GM12892 (cell line): ENCODE data around the gene CIDEB.

Experiments
- POLR2A ChIP-seq: IDR thresholded peaks from 2 replicates; pipeline ENCODE4 v1.6.1; 2011; ENCODE audit warnings: low read depth, low read length, control low read depth
- POLR2AphosphoS5 ChIP-seq: IDR thresholded peaks from 2 replicates; pipeline ENCODE4 v1.6.1; 2011; ENCODE audit warnings: low read depth, low read length, control low read depth
- TAF1 ChIP-seq: IDR thresholded peaks from 2 replicates; pipeline ENCODE4 v1.6.1; 2011; ENCODE audit warnings: low read depth, mild to moderate bottlenecking, control low read depth, low read length, borderline replicate concordance

DNA sequence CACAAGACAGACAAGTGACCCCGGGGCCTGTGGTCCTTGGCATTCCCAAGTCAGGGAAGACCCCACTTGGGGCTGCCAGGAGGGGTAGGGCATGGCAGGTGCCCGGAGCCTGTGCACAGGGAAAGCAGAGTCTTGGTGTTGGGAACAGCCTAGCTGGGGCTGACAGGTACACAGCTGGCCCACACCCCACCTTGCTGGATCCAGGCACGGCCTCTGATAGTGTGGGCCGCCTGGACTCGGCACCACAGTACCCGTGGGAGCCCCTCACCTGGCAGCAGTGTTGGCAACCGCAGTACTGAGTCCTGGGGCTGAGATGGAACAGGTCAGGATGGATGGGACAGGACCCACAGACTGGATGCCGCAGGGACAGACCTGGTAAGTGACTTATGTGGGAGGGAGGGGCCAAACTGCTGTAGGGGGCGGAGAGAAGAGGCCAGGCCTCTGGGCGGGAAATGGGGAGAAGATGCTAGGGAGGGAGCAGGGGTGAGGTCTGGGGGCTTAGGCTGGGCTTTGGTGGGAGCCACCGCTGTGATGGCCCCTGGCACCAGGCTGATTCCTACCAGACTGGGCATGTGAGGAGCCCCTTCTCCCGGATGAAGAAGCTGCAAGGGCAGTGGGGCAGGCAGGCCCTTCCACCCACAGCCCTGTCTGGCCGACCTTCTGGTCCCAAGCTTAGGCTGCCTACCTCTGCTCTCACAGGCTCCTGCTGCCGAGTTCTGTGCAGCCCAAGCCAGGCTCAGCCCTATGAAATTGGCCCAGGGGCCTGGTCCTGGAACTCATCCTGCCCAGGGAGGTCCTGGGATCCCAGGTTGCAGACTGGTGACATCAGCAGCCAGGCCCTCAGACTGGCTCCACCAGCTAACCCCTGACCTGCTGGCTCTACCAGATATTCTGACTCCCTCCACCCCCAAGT, 44.7 kb downstream of the CIDEB start, which contains the start of gene TGM1:
- TF ChIP-seq POLR2AphosphoS5 (no peak), TAF1 (no peak), POLR2A (no peak)
